Measurements from ENCODE around the gene ZC3H12D.

ZC3H12D gene

DNA sequence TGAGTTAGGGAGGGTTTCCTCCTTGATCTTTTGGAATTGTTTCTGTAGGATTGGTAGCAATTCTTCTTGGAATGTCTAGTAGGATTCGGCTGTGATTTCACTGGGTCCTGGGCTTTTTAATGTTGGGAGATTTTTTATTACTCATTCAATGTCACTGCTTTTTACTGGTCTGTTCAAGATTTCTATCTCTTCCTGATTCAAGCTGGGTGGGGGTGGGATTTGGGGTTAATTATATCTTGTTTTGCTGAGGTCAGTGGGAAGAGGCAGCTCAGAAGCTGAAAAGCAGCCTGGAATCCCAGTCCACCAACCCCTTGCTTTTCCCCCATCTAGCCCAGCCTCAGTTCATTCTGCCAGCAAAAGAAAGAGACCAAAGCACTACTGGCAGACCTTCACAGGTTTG lies 45.2 kb downstream of the ZC3H12D start:
- no peak for DNase-seq

GRCh38 chr6:149438855-149439254 lies 46.0 kb downstream of the ZC3H12D start:
- no peak for DNase-seq

GRCh38 chr6:149437212-149437611 lies 47.6 kb downstream of the ZC3H12D start:
- DNase-seq, result no peak

GRCh38 chr6:149436647-149437046 lies 48.2 kb downstream of the ZC3H12D start:
- no peak for DNase-seq

GRCh38 chr6:149435919-149436586 lies 48.8 kb downstream of the ZC3H12D start:
- DNase-seq, result no peak

GRCh38 chr6:149433881-149434280 lies 50.9 kb downstream of the ZC3H12D start:
- no peak for DNase-seq

DNA sequence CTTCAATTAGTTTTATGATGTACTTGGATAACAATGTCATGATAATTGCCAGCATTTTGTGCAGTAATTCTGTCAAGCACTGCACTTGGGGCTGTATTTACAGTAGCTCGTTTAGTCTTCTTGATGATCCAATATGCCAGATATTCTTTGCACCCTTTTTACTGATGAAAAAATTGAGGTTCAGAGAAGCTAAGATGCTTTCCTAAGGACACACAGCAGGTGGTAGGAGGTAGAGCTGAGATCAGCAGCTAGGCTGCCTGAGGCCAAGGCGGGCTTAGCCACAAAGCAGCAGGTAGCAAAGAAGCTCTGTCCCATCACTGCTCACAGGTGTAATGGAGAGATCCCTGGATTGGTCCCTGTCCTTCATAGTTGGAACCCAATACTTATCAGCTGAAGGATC lies 51.4 kb downstream of the ZC3H12D start:
- DNase-seq, result no peak

- peak; percentile 70 for DNase-seq
Measured at GRCh38 chr6:149431905-149432775, 52.7 kb downstream of the ZC3H12D start.

- no peak for DNase-seq
Measured at GRCh38 chr6:149429427-149430360, 55.1 kb downstream of the ZC3H12D start.

DNA sequence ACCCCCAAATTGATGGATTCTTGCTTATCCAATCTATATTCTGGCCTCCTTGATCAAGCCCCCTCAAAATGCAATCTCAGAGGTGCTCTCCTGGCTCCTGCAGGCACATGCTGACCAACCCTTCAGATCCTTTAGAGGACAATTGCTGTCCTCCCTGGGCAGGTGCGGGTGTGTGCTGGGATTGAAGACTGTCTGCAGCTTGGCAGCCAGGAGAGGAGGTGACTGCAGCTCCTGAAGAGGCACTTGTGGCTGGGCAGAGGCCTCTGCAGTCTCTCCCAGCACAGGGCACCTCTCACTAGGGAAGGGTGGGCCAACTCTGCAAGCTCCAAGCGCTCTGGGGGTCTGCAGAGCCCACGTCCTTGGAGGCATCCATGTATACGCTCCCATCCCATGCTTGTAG lies 56.2 kb downstream of the ZC3H12D start:
- DNase-seq, result no peak

- no peak for DNase-seq
Measured at GRCh38 chr6:149425754-149426153, 59.1 kb downstream of the ZC3H12D start.

DNA sequence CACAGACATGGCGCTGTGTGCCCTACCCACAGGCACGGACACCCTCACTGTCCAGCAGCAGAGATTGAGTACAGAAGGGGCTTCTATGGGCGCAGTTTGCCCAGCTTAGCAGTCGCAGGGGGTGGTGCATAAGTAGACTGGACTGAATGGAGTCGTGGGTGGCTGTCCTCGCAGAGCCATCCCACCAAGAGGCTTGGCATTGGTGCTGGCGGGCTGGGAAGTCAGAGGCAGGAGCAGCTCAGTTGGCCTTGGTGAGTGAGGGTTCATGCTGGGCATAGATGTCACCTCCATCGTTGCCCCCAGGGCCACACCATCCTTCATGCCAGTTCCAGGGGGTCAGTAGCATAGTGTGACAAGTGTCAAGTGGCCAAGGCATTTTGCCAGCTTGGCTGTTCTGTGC lies 59.6 kb downstream of the ZC3H12D start:
- no peak for DNase-seq

DNA sequence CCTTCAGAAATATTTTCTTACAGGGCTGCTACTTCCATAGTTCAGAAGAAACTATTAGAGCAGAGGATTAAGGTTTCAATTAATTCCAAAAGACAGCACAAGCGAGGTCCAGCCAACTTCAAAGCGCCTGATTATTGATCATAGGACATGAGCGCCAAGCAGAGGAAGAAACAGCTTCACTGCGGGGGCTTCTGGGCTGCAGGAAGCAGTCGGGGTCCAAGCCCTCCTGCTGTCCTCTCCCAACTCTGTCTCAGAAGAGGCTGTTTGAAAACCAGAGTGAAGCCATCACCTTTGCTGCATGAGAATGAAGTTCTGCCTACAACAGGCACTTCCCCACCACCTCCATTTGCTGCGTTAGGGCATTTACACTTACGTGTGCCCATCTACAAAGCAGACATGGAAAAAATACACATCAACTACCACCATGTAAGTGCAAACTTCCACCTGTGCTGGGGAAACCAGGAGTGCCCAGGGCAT lies 60.8 kb downstream of the ZC3H12D start:
- no peak for DNase-seq

GRCh38 chr6:149422581-149422980 lies 62.2 kb downstream of the ZC3H12D start:
- DNase-seq, result no peak

GRCh38 chr6:149421132-149421531 lies 63.7 kb downstream of the ZC3H12D start:
- DNase-seq, result no peak

GRCh38 chr6:149419696-149420404 lies 65.0 kb downstream of the ZC3H12D start:
- no peak for DNase-seq

- no peak for DNase-seq
Measured at GRCh38 chr6:149414821-149415220, 70.0 kb downstream of the ZC3H12D start.

DNA sequence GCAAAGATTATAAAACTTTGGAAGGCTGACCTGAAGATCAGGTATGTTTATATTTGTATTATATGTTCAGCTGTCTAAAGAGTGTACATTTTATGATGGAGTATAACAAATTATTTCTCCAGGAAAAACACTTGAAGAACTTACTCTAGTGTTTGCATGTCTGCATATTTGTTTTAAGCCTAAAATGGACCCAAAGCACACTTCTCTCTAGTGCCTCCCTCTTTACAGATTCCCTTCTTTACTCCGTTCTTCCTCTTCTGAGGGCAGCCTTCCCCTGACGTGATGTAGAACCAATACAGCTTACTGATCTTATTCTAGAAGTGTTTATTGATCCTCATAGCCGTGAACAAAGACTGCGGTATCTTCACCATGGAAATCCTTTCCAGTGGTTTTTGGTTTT lies 70.8 kb downstream of the ZC3H12D start:
- DNase-seq, result no peak

- no peak for DNase-seq
Measured at GRCh38 chr6:149410557-149410956, 74.3 kb downstream of the ZC3H12D start.

DNA sequence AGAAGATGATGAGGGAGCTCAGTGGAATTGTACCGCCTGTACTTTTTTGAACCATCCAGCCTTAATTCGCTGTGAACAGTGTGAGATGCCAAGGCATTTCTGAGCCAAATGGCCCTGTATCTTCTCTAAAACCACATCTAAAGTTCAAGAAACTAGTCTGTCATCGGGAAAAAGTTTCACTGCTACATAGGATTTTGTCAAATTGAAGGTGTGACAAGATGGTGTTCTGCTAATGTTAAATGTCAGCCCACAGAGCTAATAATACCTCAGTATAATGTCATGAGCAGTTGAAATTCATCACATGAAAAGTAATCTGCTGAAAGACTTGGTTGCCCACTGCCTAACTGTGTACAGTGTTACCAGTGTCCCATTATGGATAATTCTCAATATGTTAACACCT lies 75.2 kb downstream of the ZC3H12D start:
- DNase-seq, result no peak

DNA sequence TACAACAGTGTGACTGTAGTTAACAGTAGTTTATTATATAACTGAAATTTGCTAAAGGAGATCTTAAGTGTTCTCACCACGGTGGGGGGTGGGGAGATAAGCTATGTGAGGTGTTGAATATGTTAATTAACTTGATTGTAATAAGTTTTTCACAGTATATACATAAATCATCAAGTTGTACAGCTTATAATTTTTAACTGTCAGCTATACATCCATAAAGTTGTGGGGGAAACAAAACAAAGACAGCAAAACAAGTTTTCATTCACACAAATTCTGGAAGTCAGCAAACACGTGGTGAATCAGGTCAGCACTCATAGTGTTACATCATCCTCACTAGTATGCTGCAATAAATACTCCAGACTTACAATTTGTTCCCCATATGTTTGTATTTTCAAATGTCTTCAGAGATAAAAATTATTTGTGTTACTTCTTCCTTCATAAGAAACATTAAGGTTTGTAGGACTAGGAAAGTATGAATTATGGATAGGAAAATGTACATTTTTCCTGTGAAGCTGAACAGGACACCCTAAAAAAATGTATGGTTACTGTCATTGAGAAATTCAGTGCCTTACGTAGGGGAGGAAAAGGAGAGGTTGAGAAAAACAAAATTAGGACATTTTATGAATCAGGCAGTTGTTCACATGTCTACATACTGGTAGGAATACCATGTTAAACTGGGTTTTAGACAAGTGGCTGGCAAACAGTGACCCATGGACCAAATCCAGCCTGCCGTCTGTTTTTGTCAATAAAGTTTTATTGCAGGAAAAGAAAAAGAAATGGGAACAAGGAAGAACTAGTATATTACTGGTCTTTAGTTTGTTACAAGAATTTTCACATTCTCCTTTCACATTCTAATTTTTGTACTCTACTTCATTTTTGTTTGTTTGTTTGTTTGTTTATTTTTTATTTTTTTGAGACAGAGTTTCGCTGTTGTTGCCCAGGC lies 78.7 kb downstream of the ZC3H12D start:
- DNase-seq, result no peak

Data from NCI-H1694 (cell line).